GM12865 (cell line): ENCODE data around the gene THOC2.

Experiments
- DNase-seq: peaks from one replicate; pipeline ENCODE4 v3.0.0; 2010; ENCODE audit warnings: low read depth
- H3K4me3 ChIP-seq: 2 replicates; pipeline ENCODE4 v1.5.1; 2011; ENCODE audit warnings: mild to moderate bottlenecking, low read depth, low read length, control low read depth
- TF ChIP-seq, protein P1 (sequence below): IDR thresholded peaks from 2 replicates; pipeline ENCODE4 v1.5.1; 2011; ENCODE audit warnings: low read length, control low read depth, low read depth, inconsistent platforms; ENCODE audit not compliant: insufficient read depth; ENCODE audit errors: missing control alignments

Gene THOC2

GRCh38 chrX:123610915-123611314, 121.9 kb downstream of the THOC2 start:
- no peak for DNase-seq
- TF ChIP-seq, protein P1, sequence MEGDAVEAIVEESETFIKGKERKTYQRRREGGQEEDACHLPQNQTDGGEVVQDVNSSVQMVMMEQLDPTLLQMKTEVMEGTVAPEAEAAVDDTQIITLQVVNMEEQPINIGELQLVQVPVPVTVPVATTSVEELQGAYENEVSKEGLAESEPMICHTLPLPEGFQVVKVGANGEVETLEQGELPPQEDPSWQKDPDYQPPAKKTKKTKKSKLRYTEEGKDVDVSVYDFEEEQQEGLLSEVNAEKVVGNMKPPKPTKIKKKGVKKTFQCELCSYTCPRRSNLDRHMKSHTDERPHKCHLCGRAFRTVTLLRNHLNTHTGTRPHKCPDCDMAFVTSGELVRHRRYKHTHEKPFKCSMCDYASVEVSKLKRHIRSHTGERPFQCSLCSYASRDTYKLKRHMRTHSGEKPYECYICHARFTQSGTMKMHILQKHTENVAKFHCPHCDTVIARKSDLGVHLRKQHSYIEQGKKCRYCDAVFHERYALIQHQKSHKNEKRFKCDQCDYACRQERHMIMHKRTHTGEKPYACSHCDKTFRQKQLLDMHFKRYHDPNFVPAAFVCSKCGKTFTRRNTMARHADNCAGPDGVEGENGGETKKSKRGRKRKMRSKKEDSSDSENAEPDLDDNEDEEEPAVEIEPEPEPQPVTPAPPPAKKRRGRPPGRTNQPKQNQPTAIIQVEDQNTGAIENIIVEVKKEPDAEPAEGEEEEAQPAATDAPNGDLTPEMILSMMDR, result no peak

GRCh38 chrX:123607806-123608205, 125.0 kb downstream of the THOC2 start:
- H3K4me3 ChIP-seq, result no peak overlapping the region
- DNase-seq, result no peak
- TF ChIP-seq, protein P1, result no peak

More at GRCh38 chrX:123610915-123611314, 121.9 kb downstream of the THOC2 start:
- H3K4me3 ChIP-seq, result no peak overlapping the region

- DNase-seq, result no peak
- TF ChIP-seq, protein P1, result no peak
- H3K4me3 ChIP-seq, result no peak overlapping the region
These were observed 125.6 kb downstream of the THOC2 start for GRCh38 chrX:123607270-123607669.

GRCh38 chrX:123603491-123603890, 129.4 kb downstream of the THOC2 start:
- no peak overlapping the region for H3K4me3 ChIP-seq
- no peak for DNase-seq
- TF ChIP-seq, protein P1, result no peak

GRCh38 chrX:123601437-123601836, 131.4 kb downstream of the THOC2 start:
- TF ChIP-seq, protein P1, result no peak
- H3K4me3 ChIP-seq, result no peak overlapping the region
- DNase-seq, result no peak

DNA sequence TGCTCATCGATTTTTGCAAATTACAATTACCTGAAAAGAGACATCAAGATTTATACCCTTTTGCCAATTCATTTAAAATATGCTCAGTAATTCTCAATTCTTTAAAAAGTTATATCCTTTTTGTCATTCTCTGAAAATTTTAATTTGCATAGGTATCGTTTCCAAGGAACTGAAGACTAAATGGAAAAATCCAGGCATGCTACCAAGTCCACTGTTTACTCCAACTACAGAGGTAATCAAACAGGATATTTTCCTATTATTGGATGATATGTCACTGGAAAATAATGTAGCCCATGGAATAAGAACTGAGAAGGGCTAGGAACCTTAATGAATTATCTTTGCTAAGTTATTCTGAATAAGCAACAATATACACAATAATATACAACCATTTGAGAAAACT, 132.7 kb downstream of the THOC2 start:
- TF ChIP-seq, protein P1, result no peak
- no peak overlapping the region for H3K4me3 ChIP-seq
- no peak for DNase-seq

GRCh38 chrX:123590842-123591486, 141.9 kb downstream of the THOC2 start:
- TF ChIP-seq, protein P1, result no peak
- DNase-seq, result peak; percentile 43
- no peak overlapping the region for H3K4me3 ChIP-seq
